ENCODE measurements around the gene TBC1D22A.
"Not testable (repeated sequence)": the region's sequence is repeated elsewhere in the genome, so short reads cannot be mapped to it uniquely, and the experiment has no call there.

TBC1D22A gene

DNA sequence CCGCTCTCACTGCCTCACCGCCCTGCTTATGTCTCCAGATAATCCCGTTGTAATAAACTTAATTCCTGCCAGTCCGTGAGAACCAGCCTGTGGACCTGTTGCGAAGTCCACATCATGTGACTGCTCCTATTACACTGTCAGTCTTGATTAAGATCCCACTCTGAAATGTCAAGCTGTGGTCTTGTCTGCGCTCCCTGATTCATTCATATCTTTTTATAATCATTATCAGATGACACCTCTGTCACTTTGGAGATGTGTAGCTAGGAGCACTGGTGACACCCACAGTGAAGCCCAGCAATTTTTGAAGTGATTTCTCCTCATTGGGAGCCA, 377.3 kb downstream of the TBC1D22A start:
- no peak for DNase-seq (ENCODE audit: low spot score)

- DNase-seq (ENCODE audit: low spot score): not testable (repeated sequence)
Measured at GRCh38 chr22:47140975-47141374, 378.5 kb downstream of the TBC1D22A start.

- DNase-seq (ENCODE audit: low spot score): no peak
Measured at GRCh38 chr22:47142427-47143046, 380.1 kb downstream of the TBC1D22A start.

GRCh38 chr22:47143249-47143938, 380.9 kb downstream of the TBC1D22A start:
- no peak for DNase-seq (ENCODE audit: low spot score)

- no peak for DNase-seq (ENCODE audit: low spot score)
Measured at GRCh38 chr22:47144076-47144765, 381.8 kb downstream of the TBC1D22A start.

GRCh38 chr22:47144791-47145425, 382.5 kb downstream of the TBC1D22A start:
- DNase-seq (ENCODE audit: low spot score): no peak

GRCh38 chr22:47145883-47146282, 383.4 kb downstream of the TBC1D22A start:
- DNase-seq (ENCODE audit: low spot score): no peak

- no peak for DNase-seq (ENCODE audit: low spot score)
Measured at GRCh38 chr22:47146391-47146790, 383.9 kb downstream of the TBC1D22A start.

DNA sequence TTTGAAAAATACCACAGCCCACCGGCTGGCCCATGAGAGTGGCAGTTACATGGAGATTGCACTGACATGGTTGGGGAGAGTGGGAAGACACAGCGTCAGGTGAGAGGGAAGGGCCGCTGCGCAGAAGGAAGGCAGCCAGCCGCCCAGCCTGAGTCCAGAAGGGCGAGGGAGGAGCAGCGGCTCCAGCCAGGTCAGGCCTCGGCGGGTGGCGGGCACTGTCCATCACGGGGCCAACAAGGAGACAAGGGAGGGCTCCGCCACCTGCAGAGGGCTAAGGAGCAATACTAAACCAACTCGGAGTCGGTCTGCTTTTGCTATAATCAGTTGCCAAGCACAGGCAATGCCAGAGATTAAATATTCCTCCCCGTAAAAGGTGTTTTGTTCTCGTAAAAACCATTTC, 384.5 kb downstream of the TBC1D22A start:
- no peak for DNase-seq (ENCODE audit: low spot score)

DNA sequence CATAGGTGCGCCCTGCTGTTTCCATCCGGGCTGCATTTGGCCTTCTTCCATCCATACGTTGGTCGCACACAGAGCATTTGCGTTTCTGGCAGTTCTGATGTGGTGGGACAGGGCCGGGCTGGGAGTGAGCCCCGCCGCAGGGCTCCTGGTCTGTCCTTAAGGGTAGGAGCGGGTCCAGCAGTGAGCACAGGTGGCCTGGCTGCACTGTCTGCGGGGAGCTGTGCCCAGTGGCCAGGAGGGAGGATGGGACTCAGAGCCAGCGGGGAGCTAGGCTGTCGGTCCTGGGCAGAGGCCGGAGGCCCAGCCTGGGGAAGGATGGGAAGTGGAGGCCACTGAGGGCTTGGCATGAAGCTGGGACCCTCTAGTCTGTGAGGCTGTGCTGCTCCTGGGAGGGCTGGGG, 385.1 kb downstream of the TBC1D22A start:
- no peak for DNase-seq (ENCODE audit: low spot score)

GRCh38 chr22:47148510-47148909, 386.1 kb downstream of the TBC1D22A start:
- DNase-seq (ENCODE audit: low spot score): no peak

DNA sequence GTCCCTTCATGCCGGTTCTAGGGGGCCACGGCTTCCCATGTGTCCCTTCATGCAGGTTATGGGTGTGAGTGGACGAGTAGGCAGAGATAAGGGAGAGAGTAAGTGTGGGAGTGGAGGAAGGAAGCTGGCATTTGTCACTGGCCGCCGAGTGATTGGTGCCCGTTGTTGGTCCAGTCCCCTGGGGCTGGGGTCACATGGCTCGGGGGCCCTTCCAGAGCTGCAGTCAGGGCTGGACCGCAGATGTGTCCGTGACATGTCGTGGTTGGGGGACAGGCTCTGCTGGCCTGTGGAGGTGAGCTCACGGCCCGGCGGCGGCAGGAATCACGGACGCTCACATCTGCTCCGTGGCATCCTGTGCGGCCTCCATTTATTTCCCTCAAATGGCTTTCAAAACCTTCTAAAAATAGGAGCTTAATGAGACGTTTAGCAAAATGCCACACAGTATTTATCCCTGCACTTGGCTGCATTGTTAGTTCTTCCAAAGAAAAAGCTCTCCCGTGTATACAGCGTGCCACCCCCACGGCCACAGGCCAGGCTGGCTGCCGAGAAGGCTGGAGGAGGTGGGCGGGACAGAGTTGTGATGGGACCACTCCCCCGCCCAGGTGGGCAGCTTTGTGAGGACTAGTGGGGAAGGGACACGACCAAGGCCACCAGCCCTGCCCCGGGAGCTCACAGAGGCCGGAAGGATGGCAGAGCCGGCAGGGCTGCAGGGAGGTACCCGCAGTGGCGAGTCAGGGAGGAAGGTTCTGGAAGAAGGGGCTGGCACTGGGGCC, 386.7 kb downstream of the TBC1D22A start:
- DNase-seq (ENCODE audit: low spot score): no peak

DNA sequence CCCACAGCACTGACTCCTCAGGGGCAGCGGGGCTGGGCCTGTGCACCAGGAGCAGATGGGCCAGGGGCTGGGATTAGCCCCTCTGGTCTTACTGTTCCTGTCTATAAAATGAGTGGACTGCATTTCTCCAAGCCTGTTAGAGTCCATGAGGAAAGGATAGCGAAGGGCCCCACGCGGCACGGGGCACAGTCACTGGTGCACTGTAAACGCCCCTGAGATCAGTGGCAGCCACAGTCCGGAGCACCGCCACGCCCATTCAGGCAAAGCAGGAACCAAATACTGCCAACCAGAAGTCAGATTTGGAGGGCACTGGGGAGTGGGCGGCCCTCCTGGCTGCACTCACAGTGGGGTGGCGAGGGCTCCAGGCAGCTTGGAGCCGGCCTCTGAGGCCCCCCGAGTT, 387.5 kb downstream of the TBC1D22A start:
- no peak for DNase-seq (ENCODE audit: low spot score)

GRCh38 chr22:47150426-47150825, 388.0 kb downstream of the TBC1D22A start:
- no peak for DNase-seq (ENCODE audit: low spot score)

- DNase-seq (ENCODE audit: low spot score): no peak
Measured at GRCh38 chr22:47151064-47151463, 388.6 kb downstream of the TBC1D22A start.

DNA sequence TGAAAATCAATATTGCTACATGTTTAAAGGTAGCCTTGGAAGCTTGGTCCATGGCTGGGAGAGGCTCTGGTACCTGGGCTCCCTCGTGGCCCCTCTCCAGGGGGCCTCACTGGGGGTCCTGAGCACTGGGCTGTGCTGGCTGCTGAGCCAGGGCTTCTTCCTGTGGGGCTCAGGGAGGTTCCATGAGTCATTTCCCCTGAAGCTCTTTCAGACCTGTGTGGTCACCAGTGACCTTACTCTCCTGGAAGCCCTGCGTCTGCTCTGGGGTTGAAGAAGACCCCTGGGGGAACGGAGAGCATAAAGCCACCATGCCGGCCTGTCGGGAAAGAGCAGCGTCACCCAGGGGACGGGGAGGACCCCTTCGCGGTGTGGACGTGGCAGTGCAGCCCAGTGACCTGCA, 389.0 kb downstream of the TBC1D22A start:
- no peak for DNase-seq (ENCODE audit: low spot score)

- no peak for DNase-seq (ENCODE audit: low spot score)
Measured at GRCh38 chr22:47152236-47152635, 389.8 kb downstream of the TBC1D22A start.

DNA sequence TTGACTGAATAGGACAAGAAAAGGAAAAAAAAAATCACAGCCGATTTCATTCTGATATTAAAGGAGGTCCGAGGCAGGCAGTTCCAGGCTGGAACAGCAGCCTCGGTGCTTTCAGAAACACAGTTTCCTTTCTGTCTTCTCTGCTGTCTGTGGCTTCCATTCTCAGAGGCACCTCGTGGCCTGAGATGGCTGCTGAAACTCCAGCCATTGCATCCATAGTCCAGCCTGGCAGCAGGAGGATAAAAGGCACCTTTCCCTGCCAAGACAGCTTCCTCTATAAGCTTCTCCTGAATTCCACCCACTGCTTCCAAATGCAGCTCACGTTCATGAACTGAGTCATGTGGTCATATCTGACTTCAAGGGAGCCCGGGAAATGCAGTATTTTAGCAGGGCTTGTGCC, 390.5 kb downstream of the TBC1D22A start:
- DNase-seq (ENCODE audit: low spot score): no peak

GRCh38 chr22:47153854-47154525, 391.5 kb downstream of the TBC1D22A start:
- peak; percentile 10 for DNase-seq (ENCODE audit: low spot score)

DNA sequence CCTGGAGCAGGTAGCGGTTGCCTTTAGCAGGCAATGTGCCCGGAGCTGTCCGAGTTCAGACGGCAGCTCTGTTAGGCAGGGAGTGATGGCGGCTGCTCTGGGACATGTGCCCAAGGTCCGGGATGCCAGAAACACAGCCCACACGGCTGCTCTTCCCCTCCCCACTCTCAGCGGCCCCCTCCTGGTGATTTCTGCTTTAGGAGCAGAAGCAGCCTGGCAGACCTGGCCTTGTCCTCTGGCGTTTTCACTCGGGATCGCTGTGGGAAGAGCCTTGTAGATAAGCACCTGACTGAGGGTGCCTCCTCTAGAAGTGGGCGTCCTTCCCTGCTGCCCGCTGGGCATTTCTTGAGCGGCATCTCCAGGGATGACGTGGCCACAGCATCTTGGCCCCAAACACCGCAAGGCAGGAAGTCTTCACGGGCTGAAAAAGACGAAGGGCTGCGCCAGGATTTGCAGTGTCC, 392.2 kb downstream of the TBC1D22A start:
- peak; percentile 73 for DNase-seq (ENCODE audit: low spot score)

GRCh38 chr22:47155131-47155885, 392.9 kb downstream of the TBC1D22A start:
- no peak for DNase-seq (ENCODE audit: low spot score)

All from globus pallidus (tissue), 1 donor.